GF-D8 (cell line): ENCODE measurements around the gene B4GALT5.
"Not testable (repeated sequence)": the region's sequence is repeated elsewhere in the genome, so short reads cannot be mapped to it uniquely, and the experiment has no call there.

ENCODE experiments used
- DNase-seq: peaks from one replicate; lab custom pipeline; 2025; lab: John Stamatoyannopoulos, UW

Gene B4GALT5

GRCh38 chr20:49729780-49730179 is 16.1 kb upstream of the B4GALT5 start:
- no peak for DNase-seq

GRCh38 chr20:49727894-49728885 is 14.5 kb upstream of the B4GALT5 start:
- no peak for DNase-seq

- DNase-seq, result peak; percentile 80
Measured at GRCh38 chr20:49727478-49727877, 13.8 kb upstream of the B4GALT5 start.

- DNase-seq, result no peak
Measured at GRCh38 chr20:49725694-49726093, 12.0 kb upstream of the B4GALT5 start.

- DNase-seq, result not testable (repeated sequence)
Measured at GRCh38 chr20:49725224-49725606, 11.5 kb upstream of the B4GALT5 start.

- DNase-seq, result peak; percentile 41
Measured at GRCh38 chr20:49724408-49725223, 10.9 kb upstream of the B4GALT5 start.

- DNase-seq, result not testable (repeated sequence)
Measured at GRCh38 chr20:49723758-49724157, 10.1 kb upstream of the B4GALT5 start.

- DNase-seq, result not testable (repeated sequence)
Measured at GRCh38 chr20:49721326-49721725, 7.6 kb upstream of the B4GALT5 start.

- no peak for DNase-seq
Measured at GRCh38 chr20:49715466-49715865, 1.8 kb upstream of the B4GALT5 start.

- DNase-seq, result no peak
Measured at GRCh38 chr20:49712996-49713752, 504 bp downstream of the B4GALT5 start.

- no peak for DNase-seq
Measured at GRCh38 chr20:49712646-49712995, 1.1 kb downstream of the B4GALT5 start.

- no peak for DNase-seq
Measured at GRCh38 chr20:49712118-49712517, 1.6 kb downstream of the B4GALT5 start.

GRCh38 chr20:49711667-49711987 is 2.1 kb downstream of the B4GALT5 start:
- DNase-seq, result no peak

- DNase-seq, result no peak
Measured at GRCh38 chr20:49710971-49711666, 2.6 kb downstream of the B4GALT5 start.

GRCh38 chr20:49707118-49707517 is 6.6 kb downstream of the B4GALT5 start:
- no peak for DNase-seq

GRCh38 chr20:49706630-49707091 is 7.0 kb downstream of the B4GALT5 start:
- DNase-seq, result no peak

GRCh38 chr20:49705893-49706292 is 7.8 kb downstream of the B4GALT5 start:
- DNase-seq, result not testable (repeated sequence)

GRCh38 chr20:49705358-49705757 is 8.3 kb downstream of the B4GALT5 start:
- DNase-seq, result no peak

- DNase-seq, result no peak
Measured at GRCh38 chr20:49704932-49705336, 8.7 kb downstream of the B4GALT5 start.

GRCh38 chr20:49701916-49702315 is 11.8 kb downstream of the B4GALT5 start:
- DNase-seq, result no peak

GRCh38 chr20:49701241-49701790 is 12.4 kb downstream of the B4GALT5 start:
- DNase-seq, result no peak
